OCI-LY1 (cell line): Measurements from ENCODE around the gene COX14.

Experiments used
- H2AFZ ChIP-seq: fragments of 200-600 bp; sonication (generic), shearing (Covaris generic); 2 replicates; pipeline ENCODE4 v1.6.0; 2014; ENCODE audit warnings: antibody characterized with exemption, mild to moderate bottlenecking, low read length
- H3F3A ChIP-seq: fragments of 200-600 bp; sonication (generic), shearing (Covaris generic); 2 replicates; pipeline ENCODE4 v1.6.0; 2014; ENCODE audit warnings: mild to moderate bottlenecking, antibody characterized with exemption, low read length, moderate library complexity; ENCODE audit not compliant: insufficient read depth
- H3K27ac ChIP-seq: fragments of 200-600 bp; sonication (generic); 2 replicates; pipeline ENCODE4 v1.5.1; 2014; ENCODE audit warnings: low read length, mixed run types, mild to moderate bottlenecking, low read depth; ENCODE audit not compliant: poor library complexity, severe bottlenecking
- H3K27me3 ChIP-seq: fragments of 200-600 bp; sonication (generic); 2 replicates; pipeline ENCODE4 v1.6.0; 2014; ENCODE audit warnings: antibody characterized with exemption, mild to moderate bottlenecking, low read length, moderate library complexity; ENCODE audit not compliant: insufficient read depth
- H3K36me3 ChIP-seq: fragments of 200-600 bp; sonication (generic); 2 replicates; pipeline ENCODE4 v1.6.1; 2014; ENCODE audit warnings: mild to moderate bottlenecking, antibody characterized with exemption, low read length, moderate library complexity, mixed read lengths; ENCODE audit not compliant: insufficient read depth
- H3K4me1 ChIP-seq: fragments of 200-600 bp; sonication (generic); 2 replicates; pipeline ENCODE4 v1.5.1; 2014; ENCODE audit warnings: mild to moderate bottlenecking, low read length, moderate library complexity; ENCODE audit not compliant: insufficient read depth, severe bottlenecking
- H3K4me2 ChIP-seq: fragments of 200-600 bp; sonication (generic), shearing (Covaris generic); 2 replicates; pipeline ENCODE4 v1.6.1; 2014; ENCODE audit warnings: low read length
- H3K4me3 ChIP-seq: fragments of 200-600 bp; sonication (generic); 2 replicates; pipeline ENCODE4 v1.5.1; 2014; ENCODE audit warnings: low read length, low read depth, mild to moderate bottlenecking, mixed read lengths; ENCODE audit not compliant: poor library complexity, severe bottlenecking
- H3K79me2 ChIP-seq: fragments of 200-600 bp; shearing (Covaris generic); 2 replicates; pipeline ENCODE4 v1.6.1; 2016; ENCODE audit warnings: mixed run types, low read length, mixed read lengths; ENCODE audit not compliant: insufficient read depth
- H3K9ac ChIP-seq: fragments of 200-600 bp; sonication (generic), shearing (Covaris generic); 2 replicates; pipeline ENCODE4 v1.6.1; 2014; ENCODE audit warnings: mild to moderate bottlenecking, low read length, mixed read lengths
- H3K9me2 ChIP-seq: fragments of 200-600 bp; sonication (generic), shearing (Covaris generic); 2 replicates; pipeline ENCODE4 v1.6.1; 2014; ENCODE audit warnings: low read depth, mild to moderate bottlenecking, low read length, mixed read lengths
- H3K9me3 ChIP-seq: fragments of 200-600 bp; shearing (Covaris generic); 2 replicates; pipeline ENCODE4 v1.6.1; 2014; ENCODE audit warnings: low read length, mixed read lengths
- H4K20me1 ChIP-seq: fragments of 200-600 bp; sonication (generic), shearing (Covaris generic); 2 replicates; pipeline ENCODE4 v1.6.0; 2016; ENCODE audit warnings: mild to moderate bottlenecking, low read length; ENCODE audit not compliant: insufficient read depth
- EZH2 ChIP-seq: fragments of 200-600 bp; sonication (generic), shearing (Covaris generic); IDR thresholded peaks from 2 replicates; pipeline ENCODE4 v1.8.0; 2017; ENCODE audit warnings: borderline replicate concordance, mixed run types, mild to moderate bottlenecking, antibody characterized with exemption, low read length, moderate library complexity, mixed read lengths
- TF ChIP-seq, protein P1 (sequence below): fragments of 200-600 bp; sonication (generic), shearing (Covaris generic); IDR thresholded peaks from 2 replicates; pipeline ENCODE4 v1.5.1; 2017; ENCODE audit warnings: mild to moderate bottlenecking, antibody characterized with exemption, low read length, moderate library complexity, mixed read lengths

The COX14 gene

GRCh38 chr12:50070314-50071060 is 41.5 kb upstream of the COX14 start:
- H3F3A ChIP-seq, result no peaks in the 10 kb centered on the region
- H3K27me3 ChIP-seq, result 0 out of 2 replicates have a peak, but pooled peaks cover 6% of the 10 kb centered on the region
- no peaks in the 10 kb centered on the region for H3K9me3 ChIP-seq
- no peaks in the 10 kb centered on the region for H3K79me2 ChIP-seq
- no peak for TF ChIP-seq EZH2
- TF ChIP-seq, protein P1, sequence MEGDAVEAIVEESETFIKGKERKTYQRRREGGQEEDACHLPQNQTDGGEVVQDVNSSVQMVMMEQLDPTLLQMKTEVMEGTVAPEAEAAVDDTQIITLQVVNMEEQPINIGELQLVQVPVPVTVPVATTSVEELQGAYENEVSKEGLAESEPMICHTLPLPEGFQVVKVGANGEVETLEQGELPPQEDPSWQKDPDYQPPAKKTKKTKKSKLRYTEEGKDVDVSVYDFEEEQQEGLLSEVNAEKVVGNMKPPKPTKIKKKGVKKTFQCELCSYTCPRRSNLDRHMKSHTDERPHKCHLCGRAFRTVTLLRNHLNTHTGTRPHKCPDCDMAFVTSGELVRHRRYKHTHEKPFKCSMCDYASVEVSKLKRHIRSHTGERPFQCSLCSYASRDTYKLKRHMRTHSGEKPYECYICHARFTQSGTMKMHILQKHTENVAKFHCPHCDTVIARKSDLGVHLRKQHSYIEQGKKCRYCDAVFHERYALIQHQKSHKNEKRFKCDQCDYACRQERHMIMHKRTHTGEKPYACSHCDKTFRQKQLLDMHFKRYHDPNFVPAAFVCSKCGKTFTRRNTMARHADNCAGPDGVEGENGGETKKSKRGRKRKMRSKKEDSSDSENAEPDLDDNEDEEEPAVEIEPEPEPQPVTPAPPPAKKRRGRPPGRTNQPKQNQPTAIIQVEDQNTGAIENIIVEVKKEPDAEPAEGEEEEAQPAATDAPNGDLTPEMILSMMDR, result peak; percentile 96
- H3K9ac ChIP-seq, result no peak overlapping the region
- no peak overlapping the region for H3K4me3 ChIP-seq
- H3K4me1 ChIP-seq, result no peaks in the 10 kb centered on the region
- H3K36me3 ChIP-seq, result no peaks in the 10 kb centered on the region
- no peak overlapping the region for H3K4me2 ChIP-seq
- no peak overlapping the region for H2AFZ ChIP-seq
- no peak overlapping the region for H3K27ac ChIP-seq
- H4K20me1 ChIP-seq, result no peaks in the 10 kb centered on the region
- H3K9me2 ChIP-seq, result no peaks in the 10 kb centered on the region

- Histone ChIP-seq H3K4me2 (no peak overlapping the region), H4K20me1 (no peaks in the 10 kb centered on the region), H2AFZ (no peak overlapping the region)
Measured at GRCh38 chr12:50072198-50072907, 39.7 kb upstream of the COX14 start.

GRCh38 chr12:50073206-50073605 is 38.8 kb upstream of the COX14 start:
- Histone ChIP-seq H3K79me2 (no peaks in the 10 kb centered on the region), H3K27ac (no peak overlapping the region), H2AFZ (no peak overlapping the region), H3K9ac (no peak overlapping the region), H3F3A (no peaks in the 10 kb centered on the region), H3K27me3 (0 out of 2 replicates have a peak, but pooled peaks cover 12% of the 10 kb centered on the region), H3K9me3 (no peaks in the 10 kb centered on the region), H4K20me1 (no peaks in the 10 kb centered on the region), H3K4me2 (no peak overlapping the region), H3K9me2 (no peaks in the 10 kb centered on the region), H3K36me3 (no peaks in the 10 kb centered on the region), H3K4me1 (no peaks in the 10 kb centered on the region), H3K4me3 (no peak overlapping the region)
- TF ChIP-seq, protein P1, result no peak
- no peak for TF ChIP-seq EZH2

More at GRCh38 chr12:50072198-50072907, 39.7 kb upstream of the COX14 start:
- Histone ChIP-seq H3K9me3 (no peaks in the 10 kb centered on the region), H3K4me3 (no peak overlapping the region), H3K79me2 (no peaks in the 10 kb centered on the region), H3K9me2 (no peaks in the 10 kb centered on the region), H3F3A (no peaks in the 10 kb centered on the region), H3K27me3 (0 out of 2 replicates have a peak, but pooled peaks cover 9% of the 10 kb centered on the region), H3K36me3 (no peaks in the 10 kb centered on the region), H3K27ac (no peak overlapping the region), H3K9ac (no peak overlapping the region), H3K4me1 (no peaks in the 10 kb centered on the region)
- TF ChIP-seq, protein P1, result no peak
- no peak for TF ChIP-seq EZH2
